HG02884 (cell line): ENCODE results near the gene PM20D1.

Experiments used
- ATAC-seq: cut with Tn5 transposase; IDR thresholded peaks from one replicate; pipeline ENCODE4 v1.9.1; 2021; ENCODE audit warnings: mild to moderate bottlenecking, moderate library complexity; ENCODE audit not compliant: unreplicated experiment

The PM20D1 gene

GRCh38 chr1:205805082-205805711, 44.7 kb downstream of the PM20D1 start:
- ATAC-seq: no peak

DNA sequence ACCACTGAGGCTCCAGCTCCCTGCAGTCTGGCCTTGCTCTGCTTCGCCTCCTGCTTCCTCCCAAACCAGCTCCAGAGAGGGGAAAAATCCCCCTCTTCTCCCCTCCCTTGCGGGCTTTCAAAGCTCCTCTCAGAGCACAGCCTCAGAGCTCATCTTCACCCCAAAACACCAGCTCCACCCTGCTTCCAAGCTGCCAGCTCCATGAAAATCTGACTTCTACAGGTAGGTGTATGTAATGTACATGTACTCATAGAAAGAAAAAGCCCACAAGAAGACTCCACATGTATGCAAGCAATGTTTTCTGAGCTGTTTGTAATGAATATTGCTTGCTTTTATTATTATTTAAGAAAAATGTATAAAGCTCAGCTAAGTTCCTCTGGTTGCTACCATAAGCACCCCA, 45.3 kb downstream of the PM20D1 start:
- no peak for ATAC-seq

GRCh38 chr1:205803986-205804385, 45.9 kb downstream of the PM20D1 start:
- ATAC-seq: no peak

- ATAC-seq: no peak
Observed at GRCh38 chr1:205802060-205802459, 47.9 kb downstream of the PM20D1 start.

DNA sequence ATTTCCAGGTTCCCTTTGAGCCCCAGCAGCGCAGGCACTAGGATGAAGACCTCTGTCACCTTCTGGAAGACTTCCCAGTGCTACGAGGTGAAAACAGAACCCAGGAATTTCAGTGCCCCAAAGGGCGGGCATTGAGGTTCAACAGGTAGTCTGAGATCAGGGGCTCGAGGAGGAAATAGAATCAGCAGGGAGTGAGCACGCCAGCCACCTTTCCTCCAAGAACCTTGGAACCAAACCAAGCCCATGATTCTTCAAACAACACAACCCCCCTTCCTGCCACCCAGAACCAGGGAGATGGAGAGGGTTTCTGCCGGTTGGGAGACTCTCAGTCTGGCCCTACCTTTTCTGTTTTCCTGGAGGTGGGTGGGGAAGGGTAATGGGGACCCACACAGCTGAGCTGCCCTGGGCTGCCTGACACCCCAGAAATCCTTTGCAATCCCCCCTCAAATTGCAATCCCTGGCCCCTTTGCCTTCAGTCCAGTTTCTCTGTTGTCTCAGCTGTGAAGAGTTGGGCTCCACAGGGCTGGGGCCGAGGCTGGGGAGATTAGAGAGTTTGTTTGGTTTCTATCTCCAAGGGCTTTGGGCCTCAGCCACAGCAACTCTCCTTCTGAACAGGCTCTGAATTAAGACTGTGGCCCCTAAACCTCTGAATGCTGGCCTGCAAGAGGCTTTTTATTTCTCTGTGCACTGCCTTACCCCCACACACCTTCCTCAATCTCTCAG, 48.8 kb downstream of the PM20D1 start:
- no peak for ATAC-seq

GRCh38 chr1:205800427-205800826, 49.5 kb downstream of the PM20D1 start:
- ATAC-seq: no peak

- no peak for ATAC-seq
Observed at GRCh38 chr1:205798577-205798976, 51.4 kb downstream of the PM20D1 start.

DNA sequence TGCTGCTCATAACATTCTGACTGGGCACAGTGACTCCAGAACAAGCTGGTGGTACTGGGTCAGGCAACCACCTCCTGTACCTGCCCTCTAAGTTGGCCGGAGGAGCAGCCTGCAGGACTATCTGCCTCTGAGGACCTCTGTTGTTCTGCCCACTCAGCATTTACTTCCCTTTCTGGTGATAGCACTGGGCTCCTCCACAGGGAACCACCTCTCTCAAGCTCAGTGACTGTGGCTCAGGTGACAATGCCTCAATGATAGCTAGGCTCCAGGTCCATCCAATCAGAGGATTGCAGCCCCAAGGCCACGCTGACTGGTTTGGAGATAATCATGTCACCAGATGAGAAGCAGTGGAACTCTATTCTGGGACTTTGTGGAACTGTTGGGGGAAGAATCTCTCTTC, 52.8 kb downstream of the PM20D1 start:
- no peak for ATAC-seq

GRCh38 chr1:205794011-205794730, 55.8 kb downstream of the PM20D1 start:
- ATAC-seq: no peak

- ATAC-seq: no peak
Observed at GRCh38 chr1:205792961-205793673, 56.8 kb downstream of the PM20D1 start.

DNA sequence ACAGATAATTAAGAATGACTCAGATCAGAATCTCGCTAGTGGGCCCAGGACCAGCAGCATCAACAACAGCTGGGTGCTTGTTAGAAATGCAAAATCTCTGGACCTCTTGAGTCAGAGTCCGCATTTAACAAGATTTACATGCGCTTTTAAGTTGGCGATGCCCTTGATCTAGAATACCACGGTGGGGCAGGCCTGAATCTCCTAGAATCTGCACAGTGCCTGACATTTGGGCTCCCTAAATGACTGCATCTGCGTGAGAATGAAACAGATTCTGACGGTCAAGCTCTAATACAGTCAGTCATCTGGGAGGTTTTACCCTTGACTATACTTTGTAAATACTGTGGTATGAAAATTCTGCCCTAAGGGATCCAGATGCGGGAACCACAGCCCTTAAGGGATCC, 57.5 kb downstream of the PM20D1 start:
- ATAC-seq: no peak

GRCh38 chr1:205791568-205792180, 58.3 kb downstream of the PM20D1 start:
- peak; percentile 56 for ATAC-seq

DNA sequence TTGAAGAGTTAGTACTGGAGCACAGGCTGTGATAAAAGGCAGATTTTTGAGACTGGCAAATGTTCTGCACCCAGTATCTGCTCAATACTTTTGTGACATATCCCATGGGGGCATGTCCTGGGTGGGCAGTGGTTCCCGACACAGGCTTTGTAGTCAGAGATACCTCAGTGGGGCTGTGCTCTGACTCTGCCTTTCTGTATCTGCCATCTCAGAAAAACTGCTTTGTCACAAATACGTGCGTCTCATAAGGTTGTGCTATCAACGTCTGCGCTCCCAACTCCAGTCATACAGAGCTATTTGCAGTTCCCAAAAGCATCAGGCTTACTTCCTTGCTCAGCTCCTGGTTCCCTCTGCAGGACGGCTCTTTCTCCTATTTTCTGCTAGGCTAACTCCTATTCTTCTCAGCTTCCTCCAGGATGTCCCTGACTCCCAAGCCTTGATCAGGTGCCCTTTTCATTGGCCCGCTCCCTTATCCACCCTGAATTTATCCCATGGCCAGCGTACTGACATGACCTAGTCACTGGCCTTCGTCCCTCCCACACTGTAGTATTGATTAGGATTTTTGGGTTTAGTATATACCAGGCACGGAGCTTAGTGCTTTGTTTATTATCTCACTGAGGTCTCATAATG, 62.5 kb downstream of the PM20D1 start:
- ATAC-seq: no peak

DNA sequence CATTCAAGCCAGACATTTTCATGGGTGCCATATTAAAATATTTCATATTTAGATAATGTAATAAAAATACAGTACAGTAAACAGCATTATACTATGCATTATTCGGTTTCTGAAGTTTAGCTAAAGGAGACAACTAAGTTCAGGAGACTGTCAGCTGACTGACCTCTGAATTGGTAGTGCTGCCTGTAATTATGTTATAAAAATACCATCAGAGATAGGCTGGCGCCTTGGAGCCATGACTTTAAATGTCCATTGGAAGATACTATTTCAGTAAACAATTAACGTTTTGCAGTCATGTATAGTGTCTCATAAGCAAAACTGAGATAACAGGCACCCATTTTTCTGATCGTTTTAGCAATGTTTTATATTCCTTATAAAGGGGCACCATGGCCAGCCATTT, 63.3 kb downstream of the PM20D1 start:
- ATAC-seq: no peak

DNA sequence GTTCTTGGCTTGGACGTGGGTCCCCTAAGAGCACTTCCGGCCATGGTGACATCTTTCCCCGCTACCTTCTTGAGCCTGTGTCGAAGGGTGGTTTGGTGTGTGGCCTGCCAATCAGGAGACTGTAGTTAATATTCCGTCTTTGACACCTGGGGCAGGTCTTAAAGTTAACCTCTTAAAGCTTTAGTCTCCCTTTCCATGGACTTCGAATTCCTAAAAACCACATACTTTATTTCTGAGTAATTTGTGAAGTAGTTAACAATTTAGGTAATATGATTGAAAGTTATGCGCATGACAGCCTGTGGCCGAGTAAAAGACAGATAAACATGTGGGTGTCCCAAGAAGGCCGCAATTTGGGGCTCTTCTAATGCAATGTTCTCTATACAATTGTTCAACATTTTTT, 64.5 kb downstream of the PM20D1 start:
- no peak for ATAC-seq

GRCh38 chr1:205783904-205784303, 66.0 kb downstream of the PM20D1 start:
- no peak for ATAC-seq

DNA sequence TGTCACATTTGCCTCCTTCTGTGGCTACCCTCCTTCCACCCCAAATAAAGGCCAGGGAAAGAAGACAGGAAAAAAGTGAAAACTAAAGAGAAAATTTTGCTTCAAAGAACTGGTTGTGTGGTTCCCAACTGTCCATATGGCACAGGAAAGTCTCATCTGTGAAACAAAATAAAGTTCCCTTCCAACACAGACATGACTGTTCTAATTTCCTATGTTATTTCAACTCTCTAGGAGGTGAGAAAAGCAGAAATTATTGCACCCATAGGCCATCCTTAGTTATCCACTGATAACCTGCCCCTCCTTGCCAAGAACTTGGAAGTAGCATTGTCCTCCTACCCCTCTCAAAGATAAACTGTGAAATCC, 66.5 kb downstream of the PM20D1 start:
- ATAC-seq: no peak

DNA sequence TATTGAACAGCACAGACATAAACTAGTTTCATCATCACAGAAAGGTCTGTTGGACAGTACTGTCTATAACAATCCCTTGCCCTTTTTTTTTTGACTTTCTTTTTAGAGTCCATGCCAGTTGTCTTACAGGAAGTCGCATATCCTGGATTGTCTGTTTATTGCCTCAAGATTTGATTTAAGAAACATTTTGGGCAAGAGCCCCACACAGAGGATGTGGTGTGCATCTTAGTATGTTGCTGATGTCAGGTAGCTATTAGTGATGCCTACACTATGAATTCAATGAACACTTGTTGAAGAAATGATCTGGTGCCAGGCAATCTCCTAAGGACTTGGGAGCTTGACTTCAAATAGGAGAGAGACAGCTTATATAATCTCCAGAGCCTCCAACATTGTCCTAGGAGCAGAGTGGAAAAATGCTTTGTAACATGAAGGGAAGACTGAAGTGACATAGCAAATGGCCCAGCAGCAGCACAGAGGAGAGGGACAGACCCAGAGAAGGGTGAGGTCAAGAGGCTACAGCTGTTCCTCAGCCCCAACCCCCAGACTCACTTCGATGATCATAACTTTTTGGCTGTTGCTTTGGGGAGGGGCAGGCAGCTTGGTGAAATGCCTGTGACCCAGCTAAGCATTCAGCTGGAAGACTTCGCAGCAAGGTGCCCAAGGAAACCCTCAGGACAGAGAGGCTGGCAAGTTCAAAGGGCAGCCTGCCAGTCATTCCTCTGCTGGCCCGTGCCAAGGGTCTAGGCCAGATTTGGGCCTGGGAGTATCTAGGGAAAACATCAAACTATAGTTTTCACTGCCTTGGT, 67.1 kb downstream of the PM20D1 start:
- no peak for ATAC-seq

GRCh38 chr1:205780335-205780734, 69.6 kb downstream of the PM20D1 start:
- no peak for ATAC-seq
